T-helper 1 cell treated with Interleukin-12 subunit alpha and Interleukin-12 subunit beta and Interleukin-4 antibody, amounts not matched to agents 30 μg/mL and 1 μg/mL, for 36 hours (primary cell): ENCODE results near the gene LIM2.
"Not testable (repeated sequence)": the region's sequence is repeated elsewhere in the genome, so short reads cannot be mapped to it uniquely, and the experiment has no call there.

ENCODE experiments used
- H3K27ac Mint-ChIP-seq: one replicate; pipeline ENCODE4 v1.8.0; 2021; ENCODE audit warnings: mild to moderate bottlenecking, mixed read lengths
- H3K27me3 Mint-ChIP-seq: one replicate; pipeline ENCODE4 v1.8.0; 2021; ENCODE audit warnings: low read depth, mixed read lengths
- H3K36me3 Mint-ChIP-seq: one replicate; pipeline ENCODE4 v1.8.0; 2021; ENCODE audit warnings: low read depth, mixed read lengths
- H3K4me1 Mint-ChIP-seq: one replicate; pipeline ENCODE4 v1.8.0; 2021; ENCODE audit warnings: low read depth, mixed read lengths
- H3K4me3 Mint-ChIP-seq: one replicate; pipeline ENCODE4 v1.8.0; 2021; ENCODE audit warnings: mild to moderate bottlenecking, moderate library complexity, mixed read lengths
- H3K9me3 Mint-ChIP-seq: one replicate; pipeline ENCODE4 v1.8.0; 2021; ENCODE audit warnings: mixed read lengths

LIM2 gene

DNA sequence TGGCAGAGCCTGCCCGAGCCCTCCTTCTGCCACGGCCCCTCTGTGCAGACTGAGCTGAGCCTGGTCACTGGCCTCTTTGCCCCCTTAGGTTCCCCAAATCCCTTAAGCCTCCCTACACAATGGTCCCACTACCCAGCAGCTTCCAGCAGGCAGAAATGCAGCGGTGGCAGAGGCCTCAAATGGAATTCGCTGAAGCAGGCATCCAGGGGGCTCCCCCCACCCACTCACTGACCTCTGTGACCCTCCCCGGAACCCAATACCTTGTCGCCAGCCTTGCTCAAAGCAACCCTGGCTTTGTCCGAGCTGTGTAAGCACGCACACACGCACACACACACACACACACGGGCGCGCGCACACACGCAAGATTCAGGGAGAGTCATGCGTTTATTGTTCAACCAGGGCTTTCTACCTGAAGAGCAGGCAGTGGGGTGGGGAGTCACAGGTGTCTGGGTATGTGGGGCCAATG is at the start of gene LIM2:
TSS of gene LIM2 (minus strand) at position 51 of the 466 bp plus-strand sequence. CDS start 531 bp downstream, outside the sequence.
- Mint-ChIP-seq H3K27ac (no peak within 1 kb of the TSS), H3K4me1 (peaks cover 11% of the 10 kb centered on the region), H3K4me3 (no peak within 1 kb of the TSS)

GRCh38 chr19:51434456-51434855 is 46.7 kb upstream of the LIM2 start:
- Mint-ChIP-seq H3K4me1 (peaks cover 5% of the 10 kb centered on the region), H3K27me3 (peaks cover 53% of the 10 kb centered on the region), H3K36me3 (no peaks in the 10 kb centered on the region), H3K27ac (no peak overlapping the region), H3K9me3 (no peaks in the 10 kb centered on the region), H3K4me3 (no peak overlapping the region)

More for the DNA sequence above, at the start of gene LIM2:
- Mint-ChIP-seq H3K27me3 (no peaks in the 10 kb centered on the region), H3K36me3 (no peaks in the 10 kb centered on the region), H3K9me3 (no peaks in the 10 kb centered on the region)

DNA sequence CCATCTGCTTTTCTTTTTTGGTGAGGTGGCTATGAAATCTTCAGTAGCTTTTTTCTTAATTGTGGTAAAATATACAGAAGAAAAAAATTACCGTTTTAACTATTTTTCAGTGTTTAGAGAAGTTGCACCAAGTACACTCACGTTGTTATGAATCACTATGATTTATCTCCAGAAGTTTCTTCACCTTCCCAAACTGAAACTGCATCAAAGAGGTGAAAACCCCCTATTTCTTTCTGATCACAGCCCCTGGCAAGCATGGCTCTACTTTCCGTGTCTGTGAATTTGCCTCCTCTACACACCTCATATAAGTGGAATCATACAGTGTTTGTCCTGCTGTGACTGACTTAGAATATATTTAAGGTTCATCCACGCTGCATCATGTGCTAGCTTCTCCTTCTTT is 45.3 kb upstream of the LIM2 start:
- Mint-ChIP-seq H3K27me3 (peaks cover 54% of the 10 kb centered on the region), H3K27ac (no peak overlapping the region)

DNA sequence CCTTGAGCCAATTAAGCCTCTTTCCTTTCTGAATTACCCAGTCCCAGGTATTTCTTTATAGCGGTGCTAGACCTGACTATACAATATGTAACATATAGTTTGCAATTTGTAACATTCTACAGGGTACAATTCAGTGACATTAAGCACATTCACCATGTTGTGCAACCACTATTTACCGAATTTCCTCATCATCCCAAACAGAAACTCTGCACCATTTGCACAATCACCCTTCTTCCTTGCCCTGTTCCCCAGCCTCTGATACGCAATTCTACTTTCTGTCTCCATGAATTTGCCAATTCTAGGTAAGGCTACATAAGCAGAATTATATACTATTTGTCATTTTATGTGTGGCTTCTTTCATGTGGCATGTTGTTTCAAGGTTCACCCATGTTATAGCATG is 43.4 kb upstream of the LIM2 start:
- Mint-ChIP-seq H3K4me1 (no peaks in the 10 kb centered on the region), H3K27ac (no peak overlapping the region), H3K4me3 (no peak overlapping the region), H3K36me3 (no peaks in the 10 kb centered on the region), H3K9me3 (no peaks in the 10 kb centered on the region), H3K27me3 (peaks cover 38% of the 10 kb centered on the region)

More for the DNA sequence above, 45.3 kb upstream of the LIM2 start:
- Mint-ChIP-seq H3K4me3 (no peak overlapping the region), H3K4me1 (no peaks in the 10 kb centered on the region), H3K9me3 (no peaks in the 10 kb centered on the region), H3K36me3 (no peaks in the 10 kb centered on the region)

GRCh38 chr19:51430221-51430620 is 42.4 kb upstream of the LIM2 start:
- H3K36me3 Mint-ChIP-seq = no peaks in the 10 kb centered on the region
- no peak overlapping the region for H3K27ac Mint-ChIP-seq
- no peaks in the 10 kb centered on the region for H3K9me3 Mint-ChIP-seq
- H3K4me3 Mint-ChIP-seq = no peak overlapping the region
- no peaks in the 10 kb centered on the region for H3K4me1 Mint-ChIP-seq
- peaks cover 33% of the 10 kb centered on the region for H3K27me3 Mint-ChIP-seq

DNA sequence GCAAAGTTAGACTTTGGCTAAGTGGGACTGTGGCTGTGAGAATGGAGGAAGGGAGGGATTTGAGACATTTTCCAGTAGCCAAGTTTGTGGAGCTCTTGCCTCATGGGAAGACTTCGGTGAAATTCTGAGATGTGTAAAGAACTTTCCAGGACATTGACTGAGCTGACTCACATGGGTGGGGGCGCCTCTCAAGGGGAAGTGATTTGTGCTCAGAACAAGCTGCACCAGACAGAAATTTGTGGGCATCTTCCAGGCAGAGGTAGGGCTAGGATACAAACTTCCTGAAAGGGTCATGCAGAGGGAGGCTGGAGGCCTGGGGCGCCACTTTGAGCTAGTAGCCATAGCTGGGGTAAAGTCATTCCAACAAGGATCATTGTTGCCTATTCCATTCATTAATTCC is 39.4 kb upstream of the LIM2 start:
- Mint-ChIP-seq H3K27ac (no peak overlapping the region), H3K9me3 (no peaks in the 10 kb centered on the region), H3K27me3 (peaks cover 20% of the 10 kb centered on the region), H3K36me3 (no peaks in the 10 kb centered on the region), H3K4me1 (no peaks in the 10 kb centered on the region), H3K4me3 (no peak overlapping the region)

GRCh38 chr19:51422053-51422448 is 34.3 kb upstream of the LIM2 start:
- no peak overlapping the region for H3K4me3 Mint-ChIP-seq
- no peak overlapping the region for H3K27ac Mint-ChIP-seq
- no peaks in the 10 kb centered on the region for H3K9me3 Mint-ChIP-seq
- no peaks in the 10 kb centered on the region for H3K36me3 Mint-ChIP-seq
- H3K27me3 Mint-ChIP-seq = peaks cover 16% of the 10 kb centered on the region
- H3K4me1 Mint-ChIP-seq = peaks cover 4% of the 10 kb centered on the region

- no peak overlapping the region for H3K27ac Mint-ChIP-seq
- H3K9me3 Mint-ChIP-seq = no peaks in the 10 kb centered on the region
- peaks cover 18% of the 10 kb centered on the region for H3K27me3 Mint-ChIP-seq
- H3K4me1 Mint-ChIP-seq = peaks cover 5% of the 10 kb centered on the region
- no peaks in the 10 kb centered on the region for H3K36me3 Mint-ChIP-seq
- H3K4me3 Mint-ChIP-seq = no peak overlapping the region
Observed at GRCh38 chr19:51421229-51422052, 33.7 kb upstream of the LIM2 start.

DNA sequence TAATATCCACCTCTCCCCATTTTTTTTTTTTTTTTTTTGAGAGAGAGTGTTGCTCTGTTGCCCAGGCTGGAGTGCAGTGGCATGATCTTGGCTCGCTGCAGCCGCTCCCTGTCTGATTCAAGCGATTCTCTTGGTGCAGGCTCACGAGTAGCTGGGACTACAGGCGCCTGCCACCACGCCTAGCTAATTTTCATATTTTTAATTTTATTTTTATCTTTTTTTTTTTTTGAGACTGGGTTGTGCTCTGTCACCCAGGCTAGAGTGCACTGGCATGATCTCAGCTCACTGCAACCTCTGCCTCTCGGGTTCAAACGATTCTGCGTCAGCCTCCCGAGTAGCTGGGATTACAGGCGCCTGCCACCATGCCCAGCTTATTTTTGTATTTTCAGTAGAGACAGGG is 32.7 kb upstream of the LIM2 start:
- H3K4me3 Mint-ChIP-seq, H3K9me3 Mint-ChIP-seq, H3K4me1 Mint-ChIP-seq, H3K36me3 Mint-ChIP-seq, H3K27ac Mint-ChIP-seq: not testable (repeated sequence)
- H3K27me3 Mint-ChIP-seq = peaks cover 18% of the 10 kb centered on the region

DNA sequence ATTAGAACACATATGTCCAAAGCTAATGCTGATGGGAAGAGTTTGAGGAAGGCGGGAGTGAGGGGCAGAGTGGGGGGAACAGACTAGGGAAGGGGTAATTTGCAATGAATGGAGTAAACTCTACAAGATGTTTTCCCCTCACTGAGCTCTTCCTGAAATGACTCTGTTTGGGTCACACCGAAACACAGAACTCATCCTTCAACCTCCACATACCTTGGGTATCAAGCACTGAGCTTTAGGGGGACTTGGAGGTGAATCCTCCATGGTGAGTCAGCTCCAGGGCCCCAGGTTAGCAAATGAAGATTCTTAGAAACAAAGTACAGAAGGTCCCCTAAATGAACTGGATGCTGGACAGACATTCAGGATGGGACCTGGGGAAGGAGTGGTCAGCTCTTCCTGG is 30.9 kb upstream of the LIM2 start:
- no peak overlapping the region for H3K4me3 Mint-ChIP-seq

GRCh38 chr19:51417810-51418157 is 30.0 kb upstream of the LIM2 start:
- Mint-ChIP-seq H3K9me3 (no peaks in the 10 kb centered on the region), H3K27ac (no peak overlapping the region), H3K27me3 (peaks cover 18% of the 10 kb centered on the region), H3K4me3 (no peak overlapping the region), H3K36me3 (no peaks in the 10 kb centered on the region), H3K4me1 (peaks cover 5% of the 10 kb centered on the region)

More for the DNA sequence above, 30.9 kb upstream of the LIM2 start:
- no peaks in the 10 kb centered on the region for H3K9me3 Mint-ChIP-seq
- H3K27me3 Mint-ChIP-seq = peaks cover 18% of the 10 kb centered on the region
- peaks cover 5% of the 10 kb centered on the region for H3K4me1 Mint-ChIP-seq
- H3K36me3 Mint-ChIP-seq = no peaks in the 10 kb centered on the region
- H3K27ac Mint-ChIP-seq = no peak overlapping the region

- no peak within 1 kb of the TSS for H3K27ac Mint-ChIP-seq
- H3K27me3 Mint-ChIP-seq = peaks cover 18% of the 10 kb centered on the region
- H3K4me1 Mint-ChIP-seq = peaks cover 5% of the 10 kb centered on the region
- no peak within 1 kb of the TSS for H3K4me3 Mint-ChIP-seq
- no peaks in the 10 kb centered on the region for H3K9me3 Mint-ChIP-seq
- H3K36me3 Mint-ChIP-seq = no peaks in the 10 kb centered on the region
Observed at GRCh38 chr19:51417107-51417809, 29.5 kb upstream of the LIM2 start, which contains the start of gene SIGLEC10. SIGLEC10 (minus strand) TSS chr19:51417642; CDS start chr19:51417581, 61 bp downstream.

GRCh38 chr19:51416422-51416821 is 28.6 kb upstream of the LIM2 start:
- H3K27ac Mint-ChIP-seq, H3K4me1 Mint-ChIP-seq: not testable (repeated sequence)
- peaks cover 14% of the 10 kb centered on the region for H3K27me3 Mint-ChIP-seq

DNA sequence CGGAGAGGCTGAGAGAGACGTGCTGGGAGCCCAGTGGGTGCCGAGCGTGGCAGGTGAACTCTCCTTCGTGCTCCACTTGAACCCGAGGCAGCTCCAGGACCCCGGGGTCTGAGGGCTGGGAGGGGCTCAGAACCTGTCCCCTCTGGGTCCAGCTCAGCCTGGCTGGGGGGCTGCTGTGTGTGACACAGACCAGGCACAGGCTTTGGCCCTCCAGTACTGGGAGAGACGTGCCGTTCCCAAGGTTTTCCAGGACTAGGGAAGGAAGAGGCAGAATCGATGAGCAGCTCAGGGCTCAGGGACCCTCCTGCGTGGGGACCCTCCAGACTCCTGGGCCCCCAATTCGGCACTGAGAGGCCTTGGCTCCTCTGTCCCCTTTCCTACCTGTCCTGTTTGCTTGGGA is 27.4 kb upstream of the LIM2 start:
- Mint-ChIP-seq H3K4me3 (no peak overlapping the region), H3K27me3 (peaks cover 10% of the 10 kb centered on the region), H3K36me3 (no peaks in the 10 kb centered on the region), H3K4me1 (peaks cover 5% of the 10 kb centered on the region), H3K27ac (no peak overlapping the region), H3K9me3 (no peaks in the 10 kb centered on the region)

More at GRCh38 chr19:51416422-51416821, 28.6 kb upstream of the LIM2 start:
- not testable (repeated sequence) for H3K9me3 Mint-ChIP-seq, H3K36me3 Mint-ChIP-seq, H3K4me3 Mint-ChIP-seq
